Mesendoderm (in vitro differentiated cells): ENCODE measurements around the gene BOLL.
"Not testable (repeated sequence)": the region's sequence is repeated elsewhere in the genome, so short reads cannot be mapped to it uniquely, and the experiment has no call there.

Source experiments
- DNase-seq: peaks from one replicate; pipeline ENCODE4 v3.0.0; 2013
- H2AK5ac ChIP-seq: 2 replicates; pipeline ENCODE4 v1.6.1; 2013; ENCODE audit warnings: low read length, inconsistent platforms
- H2BK120ac ChIP-seq: 2 replicates; pipeline ENCODE4 v1.6.1; 2013; ENCODE audit warnings: low read depth, mild to moderate bottlenecking, low read length, moderate library complexity, mixed read lengths
- H2BK15ac ChIP-seq: replicated peaks from 2 replicates; pipeline ENCODE4 v1.6.1; 2013; ENCODE audit warnings: low read depth, mild to moderate bottlenecking, moderate library complexity
- H2BK5ac ChIP-seq: 2 replicates; pipeline ENCODE4 v1.6.1; 2013; ENCODE audit warnings: low read length, inconsistent platforms
- H3K18ac ChIP-seq: 2 replicates; pipeline ENCODE4 v1.6.1; 2013; ENCODE audit warnings: mild to moderate bottlenecking, low read length, mixed read lengths
- H3K23ac ChIP-seq: one replicate; pipeline ENCODE4 v1.6.1; 2013; ENCODE audit warnings: low read length
- H3K27ac ChIP-seq: 2 replicates; pipeline ENCODE4 v1.5.1; 2013; ENCODE audit warnings: low read depth, mild to moderate bottlenecking, inconsistent platforms, low read length, moderate library complexity
- H3K27me3 ChIP-seq: 2 replicates; pipeline ENCODE4 v1.6.1; 2013; ENCODE audit warnings: low read length, control low read depth, mild to moderate bottlenecking, inconsistent platforms; ENCODE audit not compliant: insufficient read depth, poor library complexity
- H3K36me3 ChIP-seq: 2 replicates; pipeline ENCODE4 v1.6.1; 2013; ENCODE audit warnings: low read length, inconsistent platforms; ENCODE audit not compliant: control insufficient read depth, insufficient read depth
- H3K4ac ChIP-seq: one replicate; pipeline ENCODE4 v1.6.1; 2013; ENCODE audit warnings: low read depth, mild to moderate bottlenecking, low read length, moderate library complexity
- H3K4me1 ChIP-seq: 2 replicates; pipeline ENCODE4 v1.6.1; 2013; ENCODE audit warnings: low read depth, low read length, inconsistent platforms; ENCODE audit not compliant: control insufficient read depth
- H3K4me2 ChIP-seq: 2 replicates; pipeline ENCODE4 v1.6.1; 2013; ENCODE audit warnings: low read length
- H3K4me3 ChIP-seq: 2 replicates; pipeline ENCODE4 v1.5.1; 2013; ENCODE audit warnings: mild to moderate bottlenecking, low read length
- H3K56ac ChIP-seq: one replicate; pipeline ENCODE4 v1.6.1; 2013; ENCODE audit warnings: low read length
- H3K79me1 ChIP-seq: 2 replicates; pipeline ENCODE4 v1.6.1; 2013; ENCODE audit warnings: low read length, inconsistent platforms
- H3K79me2 ChIP-seq: 2 replicates; pipeline ENCODE4 v1.6.1; 2013; ENCODE audit warnings: mild to moderate bottlenecking, low read length; ENCODE audit not compliant: control insufficient read depth, insufficient read depth
- H3K9ac ChIP-seq: 2 replicates; pipeline ENCODE4 v1.6.1; 2013; ENCODE audit warnings: low read length, inconsistent platforms
- H4K5ac ChIP-seq: one replicate; pipeline ENCODE4 v1.6.1; 2013; ENCODE audit warnings: low read length
- H4K8ac ChIP-seq: one replicate; pipeline ENCODE4 v1.6.1; 2013; ENCODE audit warnings: low read depth, mild to moderate bottlenecking, control low read depth, low read length, moderate library complexity
- WGBS: extraction: QIAGEN DNeasy Blood & Tissue Kit; methylation state at CpG from one replicate; pipeline ENCODE4 v1.1.7; 2013; ENCODE audit warnings: low lambda C conversion rate, missing lambda C conversion rate; ENCODE audit not compliant: insufficient coverage; ENCODE audit errors: extremely low coverage; 5-methylcytosine and 5-hydroxymethylcytosine counted together

The BOLL gene

GRCh38 chr2:197759625-197760292 lies 25.4 kb downstream of the BOLL start:
- Histone ChIP-seq H3K23ac (no peak overlapping the region), H2AK5ac (no peak overlapping the region), H3K79me2 (no peaks in the 10 kb centered on the region), H3K9ac (no peak overlapping the region), H2BK120ac (no peak overlapping the region), H3K4me1 (no peaks in the 10 kb centered on the region), H3K27me3 (no peaks in the 10 kb centered on the region), H4K5ac (no peak overlapping the region), H3K4ac (no peak overlapping the region), H3K27ac (no peak overlapping the region), H3K18ac (no peak overlapping the region), H3K4me2 (no peak overlapping the region), H2BK15ac (no peak overlapping the region), H2BK5ac (no peak overlapping the region), H4K8ac (no peak overlapping the region), H3K4me3 (no peak overlapping the region), H3K36me3 (no peaks in the 10 kb centered on the region), H3K79me1 (no peaks in the 10 kb centered on the region), H3K56ac (no peak overlapping the region)
- WGBS: no CpG with 5 or more reads among the region's 11 CpGs
- no peak for DNase-seq

- Histone ChIP-seq H3K79me2 (no peaks in the 10 kb centered on the region), H4K8ac (no peak overlapping the region), H3K23ac (no peak overlapping the region), H3K56ac (no peak overlapping the region), H3K4me1 (no peaks in the 10 kb centered on the region), H2BK120ac (no peak overlapping the region), H2AK5ac (no peak overlapping the region), H3K79me1 (no peaks in the 10 kb centered on the region), H3K4ac (no peak overlapping the region), H2BK15ac (no peak overlapping the region), H3K27ac (no peak overlapping the region), H3K9ac (no peak overlapping the region), H3K36me3 (no peaks in the 10 kb centered on the region), H4K5ac (no peak overlapping the region), H3K4me3 (no peak overlapping the region), H3K27me3 (no peaks in the 10 kb centered on the region), H3K18ac (no peak overlapping the region), H2BK5ac (no peak overlapping the region), H3K4me2 (no peak overlapping the region)
- no CpG with 5 or more reads among the region's 4 CpGs for WGBS
- DNase-seq: no peak
Observed at GRCh38 chr2:197759013-197759412, 26.1 kb downstream of the BOLL start.

GRCh38 chr2:197740200-197740599 lies 44.9 kb downstream of the BOLL start:
- no peak for DNase-seq
- no peaks in the 10 kb centered on the region for H3K27me3 ChIP-seq
- H4K8ac ChIP-seq: no peak overlapping the region
- no peak overlapping the region for H3K56ac ChIP-seq
- no peak overlapping the region for H3K27ac ChIP-seq
- H3K4me3 ChIP-seq: no peak overlapping the region
- no peak overlapping the region for H3K9ac ChIP-seq
- no peak overlapping the region for H3K4me2 ChIP-seq
- no peak overlapping the region for H3K4ac ChIP-seq
- no peak overlapping the region for H2BK5ac ChIP-seq
- no peaks in the 10 kb centered on the region for H3K36me3 ChIP-seq
- no peak overlapping the region for H3K18ac ChIP-seq
- H2BK15ac ChIP-seq: no peak overlapping the region
- H3K4me1 ChIP-seq: no peaks in the 10 kb centered on the region
- H3K79me1 ChIP-seq: no peaks in the 10 kb centered on the region
- no peaks in the 10 kb centered on the region for H3K79me2 ChIP-seq
- no peak overlapping the region for H3K23ac ChIP-seq
- no peak overlapping the region for H2BK120ac ChIP-seq
- no peak overlapping the region for H4K5ac ChIP-seq
- no peak overlapping the region for H2AK5ac ChIP-seq

GRCh38 chr2:197728555-197729544 lies 56.3 kb downstream of the BOLL start:
- not testable (repeated sequence) for H2AK5ac ChIP-seq, H3K4me2 ChIP-seq, H3K36me3 ChIP-seq, H3K4me1 ChIP-seq, H3K79me2 ChIP-seq, H4K5ac ChIP-seq, H3K27ac ChIP-seq, H3K27me3 ChIP-seq, H2BK15ac ChIP-seq, H3K23ac ChIP-seq, H3K18ac ChIP-seq, H3K56ac ChIP-seq, H3K79me1 ChIP-seq, DNase-seq, H3K4ac ChIP-seq, H2BK120ac ChIP-seq, H2BK5ac ChIP-seq, H4K8ac ChIP-seq, H3K9ac ChIP-seq, H3K4me3 ChIP-seq
- WGBS: no CpG with 5 or more reads among the region's 32 CpGs

- H3K79me2 ChIP-seq: no peaks in the 10 kb centered on the region
- H3K56ac ChIP-seq: no peak overlapping the region
- no peaks in the 10 kb centered on the region for H3K27me3 ChIP-seq
- H3K27ac ChIP-seq: no peak overlapping the region
- H2BK5ac ChIP-seq: no peak overlapping the region
- H3K9ac ChIP-seq: no peak overlapping the region
- no peak overlapping the region for H4K8ac ChIP-seq
- H4K5ac ChIP-seq: no peak overlapping the region
- DNase-seq: no peak
- H3K23ac ChIP-seq: no peak overlapping the region
- H2BK120ac ChIP-seq: no peak overlapping the region
- no peak overlapping the region for H3K4me2 ChIP-seq
- no peak overlapping the region for H3K18ac ChIP-seq
- no peak overlapping the region for H2AK5ac ChIP-seq
- H3K4me3 ChIP-seq: no peak overlapping the region
- no peak overlapping the region for H3K4ac ChIP-seq
- no peaks in the 10 kb centered on the region for H3K36me3 ChIP-seq
- no peaks in the 10 kb centered on the region for H3K4me1 ChIP-seq
- no peaks in the 10 kb centered on the region for H3K79me1 ChIP-seq
- no peak overlapping the region for H2BK15ac ChIP-seq
Observed at GRCh38 chr2:197727011-197727410, 58.1 kb downstream of the BOLL start.
